ENCODE results near the gene BOD1L2. TPM values are rescaled to one million over a fixed set of nuclear protein-coding genes. Genes with fewer than 3 reads are reported as not detected.

BOD1L2 gene
- polyA plus RNA-seq, 1 donor (not counting 4 experiments of a cell fraction or from before 2014, with no cell fraction given), result not detected

DNA sequence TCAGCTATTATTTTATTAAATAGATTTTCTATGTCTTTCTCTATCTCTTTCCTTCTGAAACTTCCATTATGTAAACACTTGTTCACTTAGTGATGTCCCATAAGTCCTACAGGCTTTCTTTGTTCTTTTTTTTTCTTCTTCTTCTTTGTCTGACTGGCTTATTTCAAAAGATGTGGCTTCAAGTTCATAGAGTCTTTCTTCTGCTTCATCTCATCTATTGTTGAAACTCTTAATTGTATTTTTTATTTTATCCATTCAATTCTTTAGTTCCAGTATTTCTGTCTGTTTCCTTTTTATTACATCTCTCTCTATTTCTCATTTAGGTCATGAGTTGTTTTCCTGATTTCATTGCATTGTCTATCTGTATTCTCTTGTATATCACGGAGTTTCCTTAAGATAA, 38.5 kb downstream of the BOD1L2 start:
- TF ChIP-seq EZH2 (IDR thresholded peaks at IDR 0.05; ENCODE audit: low read length), result no peak
- TF ChIP-seq, protein P1, sequence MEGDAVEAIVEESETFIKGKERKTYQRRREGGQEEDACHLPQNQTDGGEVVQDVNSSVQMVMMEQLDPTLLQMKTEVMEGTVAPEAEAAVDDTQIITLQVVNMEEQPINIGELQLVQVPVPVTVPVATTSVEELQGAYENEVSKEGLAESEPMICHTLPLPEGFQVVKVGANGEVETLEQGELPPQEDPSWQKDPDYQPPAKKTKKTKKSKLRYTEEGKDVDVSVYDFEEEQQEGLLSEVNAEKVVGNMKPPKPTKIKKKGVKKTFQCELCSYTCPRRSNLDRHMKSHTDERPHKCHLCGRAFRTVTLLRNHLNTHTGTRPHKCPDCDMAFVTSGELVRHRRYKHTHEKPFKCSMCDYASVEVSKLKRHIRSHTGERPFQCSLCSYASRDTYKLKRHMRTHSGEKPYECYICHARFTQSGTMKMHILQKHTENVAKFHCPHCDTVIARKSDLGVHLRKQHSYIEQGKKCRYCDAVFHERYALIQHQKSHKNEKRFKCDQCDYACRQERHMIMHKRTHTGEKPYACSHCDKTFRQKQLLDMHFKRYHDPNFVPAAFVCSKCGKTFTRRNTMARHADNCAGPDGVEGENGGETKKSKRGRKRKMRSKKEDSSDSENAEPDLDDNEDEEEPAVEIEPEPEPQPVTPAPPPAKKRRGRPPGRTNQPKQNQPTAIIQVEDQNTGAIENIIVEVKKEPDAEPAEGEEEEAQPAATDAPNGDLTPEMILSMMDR (optimal IDR thresholded peaks at IDR 0.05 in 1 of 3, IDR thresholded peaks at IDR 0.05 in 1 of 3, conservative IDR thresholded peaks at IDR 0.05 in 1 of 3; ENCODE audit: extremely low read depth in 1 of 3, insufficient read depth in 2 of 3, low read length in 3 of 3), result no peak
- no peak for FAIRE-seq
- no peaks in the 10 kb centered on the region for H4K20me1 ChIP-seq (ENCODE audit: control insufficient read depth, extremely low read depth, insufficient read depth, low read length)
- no peak overlapping the region for H3K4me2 ChIP-seq (ENCODE audit: control insufficient read depth, extremely low read depth, insufficient read depth, low read depth, low read length)
- no peaks in the 10 kb centered on the region for H3K79me2 ChIP-seq (ENCODE audit: control insufficient read depth, insufficient read depth, low read length)
- no peak overlapping the region for H3K9ac ChIP-seq (ENCODE audit: control insufficient read depth, extremely low read depth, insufficient read depth, low read length)
- no peaks in the 10 kb centered on the region for H3K9me1 ChIP-seq (ENCODE audit: control insufficient read depth, extremely low read depth, insufficient read depth, low read length)
- no peaks in the 10 kb centered on the region for H3K27me3 ChIP-seq (ENCODE audit: control insufficient read depth, extremely low read depth, insufficient read depth, low read length)
- no peaks in the 10 kb centered on the region for H3K4me1 ChIP-seq (ENCODE audit: control insufficient read depth, extremely low read depth, insufficient read depth, low read length)
- no peak overlapping the region for H2AFZ ChIP-seq (ENCODE audit: control insufficient read depth, low read length)
- DNase-seq (ENCODE audit: low read depth, low spot score), result no peak
- H3K36me3 ChIP-seq (ENCODE audit: control insufficient read depth in 2 of 2, extremely low read depth in 1 of 2, insufficient read depth in 2 of 2, low read length in 2 of 2), result no peaks in the 10 kb centered on the region
- peaks cover 2% of the 10 kb centered on the region for H3K9me3 ChIP-seq (ENCODE audit: control insufficient read depth, low read depth, low read length)
- no peak overlapping the region for H3K4me3 ChIP-seq (ENCODE audit: control insufficient read depth in 2 of 3, extremely low read depth in 1 of 3, insufficient read depth in 2 of 3, low read depth in 1 of 3, low read length in 3 of 3)
- H3K27ac ChIP-seq (ENCODE audit: control insufficient read depth, insufficient read depth, low read length), result no peak overlapping the region
- dilution Hi-C loops (cut with MboI; ENCODE audit: extremely low pct_ligation_motif_present, low sequenced_read_pairs), result no loop called here

DNA sequence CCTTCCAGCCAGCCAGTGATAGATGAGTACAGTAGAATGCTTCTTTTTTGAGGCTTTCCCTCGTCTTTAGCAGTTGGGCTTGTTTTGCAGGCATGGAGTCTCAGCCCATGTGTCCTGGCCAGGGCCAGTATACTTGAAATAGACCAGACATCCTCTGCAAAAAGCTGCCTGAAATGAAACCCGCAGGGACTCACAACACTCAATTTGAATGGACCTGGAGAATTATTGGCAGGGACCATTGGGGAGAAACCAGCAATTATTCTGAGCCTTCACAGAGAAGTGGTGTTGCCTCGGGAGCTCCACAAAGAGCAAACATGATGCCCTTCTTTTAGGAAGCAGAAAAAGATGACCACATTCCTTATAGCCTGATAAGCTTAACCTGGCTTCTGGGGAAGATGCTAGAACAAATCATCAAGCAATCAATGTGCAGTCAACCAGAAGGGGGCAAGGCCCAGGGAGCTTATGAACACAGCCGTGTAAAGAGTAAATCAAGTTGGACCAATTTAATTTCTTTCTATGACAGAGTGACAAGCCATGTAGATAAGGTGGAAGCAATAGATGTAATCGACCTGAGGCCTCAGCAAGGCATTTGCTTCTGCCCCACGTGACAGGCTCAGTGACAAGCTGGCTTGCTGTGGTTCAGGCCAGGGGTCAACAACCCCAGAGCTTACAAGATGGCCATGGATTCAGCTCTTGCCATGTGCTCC, 42.1 kb downstream of the BOD1L2 start:
- no peak for TF ChIP-seq EZH2 (IDR thresholded peaks at IDR 0.05; ENCODE audit: low read length)
- TF ChIP-seq, protein P1 (optimal IDR thresholded peaks at IDR 0.05 in 1 of 3, IDR thresholded peaks at IDR 0.05 in 1 of 3, conservative IDR thresholded peaks at IDR 0.05 in 1 of 3; ENCODE audit: extremely low read depth in 1 of 3, insufficient read depth in 2 of 3, low read length in 3 of 3), result no peak
- H3K36me3 ChIP-seq (ENCODE audit: control insufficient read depth in 2 of 2, extremely low read depth in 1 of 2, insufficient read depth in 2 of 2, low read length in 2 of 2), result no peaks in the 10 kb centered on the region
- no peaks in the 10 kb centered on the region for H4K20me1 ChIP-seq (ENCODE audit: control insufficient read depth, extremely low read depth, insufficient read depth, low read length)
- DNase-seq (ENCODE audit: low read depth, low spot score) (no peak), FAIRE-seq (no peak)
- H3K4me1 ChIP-seq (ENCODE audit: control insufficient read depth, extremely low read depth, insufficient read depth, low read length), result no peaks in the 10 kb centered on the region
- H3K4me2 ChIP-seq (ENCODE audit: control insufficient read depth, extremely low read depth, insufficient read depth, low read depth, low read length), result no peak overlapping the region
- no peaks in the 10 kb centered on the region for H3K79me2 ChIP-seq (ENCODE audit: control insufficient read depth, insufficient read depth, low read length)
- no peak overlapping the region for H3K4me3 ChIP-seq (ENCODE audit: control insufficient read depth in 2 of 3, extremely low read depth in 1 of 3, insufficient read depth in 2 of 3, low read depth in 1 of 3, low read length in 3 of 3)
- H3K9me1 ChIP-seq (ENCODE audit: control insufficient read depth, extremely low read depth, insufficient read depth, low read length), result no peaks in the 10 kb centered on the region
- no peaks in the 10 kb centered on the region for H3K27me3 ChIP-seq (ENCODE audit: control insufficient read depth, extremely low read depth, insufficient read depth, low read length)
- no peak overlapping the region for H3K27ac ChIP-seq (ENCODE audit: control insufficient read depth, insufficient read depth, low read length)
- no peak overlapping the region for H2AFZ ChIP-seq (ENCODE audit: control insufficient read depth, low read length)
- H3K9ac ChIP-seq (ENCODE audit: control insufficient read depth, extremely low read depth, insufficient read depth, low read length), result no peak overlapping the region
- dilution Hi-C loops (cut with MboI; ENCODE audit: extremely low pct_ligation_motif_present, low sequenced_read_pairs), result no loop called here
- H3K9me3 ChIP-seq (ENCODE audit: control insufficient read depth, low read depth, low read length), result peaks cover 2% of the 10 kb centered on the region
